Pancreas (tissue), 10 donors: ENCODE data around the gene GNAQ. TPM values are rescaled to one million over a fixed set of nuclear protein-coding genes. Genes with fewer than 3 reads are reported as not detected.

Source experiments
- ATAC-seq, 4 donors: fragments of 200-7000 bp; cut with Tn5 transposase; one replicate each; pipeline versions ENCODE4 v1.8.0 to v1.9.1; 2020; ENCODE audit warnings: mild to moderate bottlenecking in 4 of 4, moderate library complexity in 4 of 4
- DNase-seq, 6 donors: peaks; one replicate each; pipeline ENCODE4 v3.0.0-alpha.2; 2020
- FAIRE-seq: peaks from 2 replicates; lab custom pipeline; 2012; peaks lifted over from hg19 to GRCh38; lab: Jason Lieb, UNC
- H3K27ac ChIP-seq, 4 donors: fragments of 200-600 bp; sonication (generic); 1 replicate in 3 of 4; 2 replicates in 1 of 4; pipeline versions ENCODE4 v1.5.0 to v1.8.0; 2020
- H3K27me3 ChIP-seq, 4 donors: fragments of 200-600 bp; one replicate each; pipeline ENCODE4 v1.8.0; 2021
- H3K36me3 ChIP-seq, 3 donors: fragments of 200-600 bp; sonication (generic) in 1 of 3; one replicate each; pipeline versions ENCODE4 v1.5.0 to v1.8.0; 2020 to 2021
- H3K4me1 ChIP-seq, 3 donors: fragments of 200-600 bp; one replicate each; pipeline ENCODE4 v1.8.0; 2021
- H3K4me3 ChIP-seq, 4 donors: fragments of 200-600 bp; sonication (generic) in 2 of 4; one replicate each; pipeline versions ENCODE4 v1.5.0 to v1.8.0; 2020 to 2021
- H3K9me3 ChIP-seq, 4 donors: fragments of 200-600 bp; one replicate each; pipeline ENCODE4 v1.8.0; 2021
- WGBS, 2 donors: extraction: QIAGEN DNeasy Blood & Tissue Kit; methylation state at CpG; one replicate each; pipeline ENCODE4 v1.1.7; 2013; 5-methylcytosine and 5-hydroxymethylcytosine counted together
- intact Hi-C, 3 donors: fragments of 100-400 bp; cut with DNase I; formaldehyde crosslinking; loops; one replicate each; pipeline versions ENCODE4 v1.11.1 to v1.14.2; 2022
- polyA plus RNA-seq, 2 donors: library from polyadenylated mRNA; stranded (reverse); fragments of 200-250 nt; gene quantifications; one replicate each; pipeline ENCODE4 v1.2.3, GENCODE V29; 2013
- total RNA-seq, 6 donors: library from RNA; stranded (reverse); fragmentation: NEBNext Ultra II Directional in 4 of 6; extraction: Animal tissue kit (Norgen Biotek cat#: 25700) in 4 of 6; gene quantifications; one replicate each; pipeline versions ENCODE4 v1.2.1 to v1.2.4, GENCODE V29; 2021 to 2023
- TF ChIP-seq, protein P1 (sequence below), 4 donors: fragments of 200-600 bp; sonication (generic) in 3 of 4; IDR thresholded peaks; one replicate each; pipeline versions ENCODE4 v1.5.0 to v1.8.0; 2021; ENCODE audit warnings: antibody characterized with exemption in 4 of 4
- donor health status: healthy with polysubstance abuse.
- donor health status: DM: no; HTN: no; CAD: no; lungs with moderate emphysema.
- donor health status: DM: no; HTN: no; CAD: no.
- donor health status: control.
- donor health status: control.
- donor health status: Bipolar disorder and iron deficiency.
- donor health status: DM: yes; HTN: yes; CAD: no.
- donor health status: DM: no; HTN: no; CAD: no.
- donor health status: DM: no; HTN: no; CAD: no.
- donor health status: DM: yes; HTN: yes; CAD: no.

Gene GNAQ
- total and polyA plus RNA-seq, 8 donors, result 6.7 to 33.8 (median 18.2) TPM

DNA sequence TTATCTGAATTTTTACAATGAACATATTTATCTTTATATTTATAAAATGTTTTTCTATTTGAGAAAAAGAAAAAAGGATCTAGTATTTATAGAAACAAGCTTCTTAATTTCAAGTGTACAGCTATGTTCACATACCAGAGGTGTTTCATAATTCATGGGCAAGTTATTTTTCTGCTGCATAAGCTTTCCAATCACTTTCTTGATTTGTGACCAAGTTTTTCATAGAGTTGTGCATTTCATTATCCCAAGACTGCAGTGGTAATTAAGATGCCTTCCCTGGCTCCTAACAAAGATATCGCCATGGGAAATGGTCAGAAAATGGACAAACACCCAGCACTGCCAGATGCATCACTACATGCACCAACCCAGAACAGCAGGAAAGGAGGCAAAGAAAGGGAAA is 124.6 kb downstream of the GNAQ start:
- FAIRE-seq (no peak), DNase-seq (no peak), ATAC-seq (no peak)
- Histone ChIP-seq H3K4me1 (peaks cover 0 to 8% (median 0%) of the 10 kb centered on the region in 3 donors), H3K27ac (no peak overlapping the region), H3K36me3 (no peaks in the 10 kb centered on the region), H3K4me3 (no peak overlapping the region), H3K9me3 (no peaks in the 10 kb centered on the region), H3K27me3 (no peaks in the 10 kb centered on the region)
- WGBS, 2 donors, result 86 to 94% methylated on average over 1 of the region's 1 CpG
- TF ChIP-seq, protein P1, sequence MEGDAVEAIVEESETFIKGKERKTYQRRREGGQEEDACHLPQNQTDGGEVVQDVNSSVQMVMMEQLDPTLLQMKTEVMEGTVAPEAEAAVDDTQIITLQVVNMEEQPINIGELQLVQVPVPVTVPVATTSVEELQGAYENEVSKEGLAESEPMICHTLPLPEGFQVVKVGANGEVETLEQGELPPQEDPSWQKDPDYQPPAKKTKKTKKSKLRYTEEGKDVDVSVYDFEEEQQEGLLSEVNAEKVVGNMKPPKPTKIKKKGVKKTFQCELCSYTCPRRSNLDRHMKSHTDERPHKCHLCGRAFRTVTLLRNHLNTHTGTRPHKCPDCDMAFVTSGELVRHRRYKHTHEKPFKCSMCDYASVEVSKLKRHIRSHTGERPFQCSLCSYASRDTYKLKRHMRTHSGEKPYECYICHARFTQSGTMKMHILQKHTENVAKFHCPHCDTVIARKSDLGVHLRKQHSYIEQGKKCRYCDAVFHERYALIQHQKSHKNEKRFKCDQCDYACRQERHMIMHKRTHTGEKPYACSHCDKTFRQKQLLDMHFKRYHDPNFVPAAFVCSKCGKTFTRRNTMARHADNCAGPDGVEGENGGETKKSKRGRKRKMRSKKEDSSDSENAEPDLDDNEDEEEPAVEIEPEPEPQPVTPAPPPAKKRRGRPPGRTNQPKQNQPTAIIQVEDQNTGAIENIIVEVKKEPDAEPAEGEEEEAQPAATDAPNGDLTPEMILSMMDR (IDR thresholded peaks at IDR 0.05), result no peak
- intact Hi-C loops, result no loop called here

DNA sequence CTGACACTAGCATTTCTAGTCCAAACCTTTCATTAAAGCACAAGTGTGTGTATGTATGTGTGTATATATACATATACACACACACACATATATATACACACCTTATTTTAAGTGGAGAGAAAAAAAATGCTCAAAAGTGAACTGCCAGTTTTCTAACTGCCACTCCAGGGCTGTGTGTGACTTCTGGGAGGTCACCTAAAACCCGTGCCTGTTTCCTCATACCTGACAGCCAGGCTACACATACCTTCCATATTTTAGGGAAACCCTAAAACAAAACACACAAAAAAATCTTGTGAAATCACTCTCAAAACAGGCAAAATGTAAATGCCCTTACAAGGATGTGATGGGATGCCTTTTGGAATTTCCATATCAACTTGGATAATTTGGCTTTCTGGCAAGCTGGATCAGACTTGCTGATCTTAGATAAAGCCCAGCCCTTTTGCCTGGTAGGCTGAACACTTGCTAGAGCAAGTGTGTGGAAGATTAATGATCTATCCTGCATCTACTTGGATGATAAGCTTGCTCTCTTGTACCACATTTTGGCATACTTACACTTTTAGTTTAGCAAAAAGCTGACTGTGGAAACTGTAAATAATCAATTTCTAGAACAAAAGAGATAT is 127.8 kb downstream of the GNAQ start:
- TF ChIP-seq, protein P1 (IDR thresholded peaks at IDR 0.05), result no peak
- no peak for DNase-seq
- no peaks in the 10 kb centered on the region for H3K4me1 ChIP-seq
- WGBS, 2 donors, result 51 to 68% methylated on average over 1 of the region's 1 CpG
- no peaks in the 10 kb centered on the region for H3K36me3 ChIP-seq
- H3K4me3 ChIP-seq, result no peak overlapping the region
- no peaks in the 10 kb centered on the region for H3K9me3 ChIP-seq
- H3K27ac ChIP-seq, result no peak overlapping the region
- intact Hi-C loops, result no loop called here
- peak in 2 of 4 donors; percentile 47 to 58 for ATAC-seq
- no peak for FAIRE-seq
- H3K27me3 ChIP-seq, result no peaks in the 10 kb centered on the region

DNA sequence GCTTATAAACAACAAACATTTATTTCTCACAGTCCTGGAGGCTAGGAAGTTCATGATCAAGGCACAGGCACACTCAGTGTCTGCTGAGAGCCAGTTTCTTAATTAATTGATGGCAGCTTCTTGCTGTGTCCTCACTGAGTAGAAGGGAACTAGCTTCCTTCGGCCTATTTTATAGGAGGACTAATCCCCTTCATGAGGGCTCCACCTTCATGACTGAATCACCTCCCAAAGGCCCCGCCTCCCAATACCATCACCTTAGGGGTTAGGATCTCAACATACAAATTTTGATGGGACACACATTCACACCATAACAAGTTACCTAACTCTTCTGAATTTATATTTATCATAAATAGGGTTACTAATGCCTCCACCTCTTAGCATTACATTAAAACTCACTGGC is 129.8 kb downstream of the GNAQ start:
- H3K9me3 ChIP-seq, result no peaks in the 10 kb centered on the region
- no peaks in the 10 kb centered on the region for H3K36me3 ChIP-seq
- H3K4me1 ChIP-seq, result no peaks in the 10 kb centered on the region
- FAIRE-seq, result no peak
- intact Hi-C loops, result no loop called here
- no peak overlapping the region for H3K27ac ChIP-seq
- no peak overlapping the region for H3K4me3 ChIP-seq
- WGBS, 2 donors, result 94 to 98% methylated on average over 2 of the region's 2 CpGs
- TF ChIP-seq, protein P1 (IDR thresholded peaks at IDR 0.05), result no peak
- no peak for DNase-seq
- ATAC-seq, result no peak
- no peaks in the 10 kb centered on the region for H3K27me3 ChIP-seq

DNA sequence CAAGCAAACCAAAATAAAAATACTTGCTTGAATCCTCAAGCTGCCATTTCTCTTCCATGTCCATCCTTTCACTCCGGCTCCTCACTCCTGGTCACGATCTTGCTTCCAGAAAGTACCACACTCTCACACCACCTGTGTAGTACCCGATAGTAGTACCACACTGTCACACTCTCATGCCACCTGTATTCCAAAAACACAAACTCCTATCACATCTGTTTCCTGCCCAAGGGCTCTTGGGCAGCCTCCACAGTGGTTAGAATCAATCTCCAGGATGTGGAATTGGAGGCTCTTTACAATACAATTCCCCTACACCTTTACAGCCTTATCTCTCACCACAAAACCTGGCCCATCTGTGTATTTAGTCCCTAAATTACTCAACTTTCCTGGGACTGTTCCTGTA is 130.6 kb downstream of the GNAQ start:
- WGBS, 2 donors, result 95% methylated on average over 3 of the region's 3 CpGs
- Histone ChIP-seq H3K36me3 (no peaks in the 10 kb centered on the region), H3K27me3 (no peaks in the 10 kb centered on the region), H3K4me3 (no peak overlapping the region), H3K4me1 (no peaks in the 10 kb centered on the region), H3K9me3 (no peaks in the 10 kb centered on the region), H3K27ac (no peak overlapping the region)
- TF ChIP-seq, protein P1 (IDR thresholded peaks at IDR 0.05), result no peak
- DNase-seq, result no peak
- intact Hi-C loops, result no loop called here
- no peak for ATAC-seq
- no peak for FAIRE-seq

DNA sequence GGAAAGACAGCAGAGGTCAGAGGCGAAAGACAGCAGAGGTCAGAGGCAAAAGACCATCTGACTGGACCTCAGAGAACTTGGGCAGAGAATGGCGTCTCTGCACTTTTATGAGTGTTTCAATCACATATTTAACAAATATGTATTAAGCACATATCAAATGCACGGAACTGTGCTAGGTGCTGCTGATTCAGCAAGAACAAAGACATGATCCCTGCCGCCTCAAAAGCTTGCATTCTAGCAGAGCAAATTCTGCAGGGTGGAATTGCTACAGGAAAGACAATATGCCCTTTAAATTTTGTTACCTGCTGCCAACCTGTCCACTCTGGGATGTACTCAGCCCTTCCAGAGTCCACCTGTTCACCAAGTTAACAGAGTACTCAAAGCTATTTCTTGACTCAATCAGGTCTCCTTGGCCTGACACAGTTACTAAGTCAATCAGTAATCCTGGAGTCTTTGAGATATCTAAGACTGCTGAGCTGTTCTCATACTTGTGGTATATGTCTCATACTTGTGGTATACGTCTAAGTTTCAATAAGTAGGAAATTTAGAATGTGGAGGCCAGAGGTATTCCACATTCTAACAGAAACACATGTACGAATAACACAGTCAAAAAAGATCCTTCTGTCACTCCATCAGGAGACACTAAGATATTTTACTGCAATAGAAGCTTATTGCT is 131.8 kb downstream of the GNAQ start:
- WGBS, 2 donors, result 94 to 95% methylated on average over 6 of the region's 6 CpGs
- H3K4me3 ChIP-seq, result no peak overlapping the region
- FAIRE-seq, result no peak

More for the DNA sequence above, 131.8 kb downstream of the GNAQ start:
- no peaks in the 10 kb centered on the region for H3K36me3 ChIP-seq
- TF ChIP-seq, protein P1 (IDR thresholded peaks at IDR 0.05), result no peak
- no peak overlapping the region for H3K27ac ChIP-seq
- no peaks in the 10 kb centered on the region for H3K4me1 ChIP-seq
- DNase-seq, result no peak
- ATAC-seq, result no peak
- no peaks in the 10 kb centered on the region for H3K27me3 ChIP-seq
- H3K9me3 ChIP-seq, result no peaks in the 10 kb centered on the region
- intact Hi-C loops, result no loop called here
